H9 (cell line): ENCODE measurements around the gene NBEA. TPM values are rescaled to one million over a fixed set of nuclear protein-coding genes. Genes with fewer than 3 reads are reported as not detected.

Experiments
- DNase-seq: peaks from one replicate; pipeline ENCODE4 v3.0.0-alpha.2; 2017
- H2AFZ ChIP-seq: one replicate; pipeline ENCODE4 v1.6.1; 2013; ENCODE audit warnings: mild to moderate bottlenecking, low read length, control low read depth, moderate library complexity
- H2AK5ac ChIP-seq: 2 replicates; pipeline ENCODE4 v1.6.1; 2013; ENCODE audit warnings: low read length, control low read depth, mixed read lengths; ENCODE audit not compliant: insufficient read length
- H2BK120ac ChIP-seq: one replicate; pipeline ENCODE4 v1.6.1; 2013; ENCODE audit warnings: low read depth, mild to moderate bottlenecking, low read length, control low read depth, inconsistent platforms; ENCODE audit not compliant: poor library complexity, severe bottlenecking
- H2BK12ac ChIP-seq: 2 replicates; pipeline ENCODE4 v1.6.1; 2013; ENCODE audit warnings: low read length, control low read depth, mixed read lengths, low read depth; ENCODE audit not compliant: insufficient read length
- H2BK15ac ChIP-seq: 2 replicates; pipeline ENCODE4 v1.6.1; 2013; ENCODE audit warnings: low read depth, low read length, control low read depth
- H2BK20ac ChIP-seq: one replicate; pipeline ENCODE4 v1.6.1; 2013; ENCODE audit warnings: low read depth, mild to moderate bottlenecking, low read length, control low read depth, inconsistent platforms; ENCODE audit not compliant: poor library complexity, severe bottlenecking
- H2BK5ac ChIP-seq: 2 replicates; pipeline ENCODE4 v1.6.1; 2013; ENCODE audit warnings: low read length, control low read depth, mixed read lengths; ENCODE audit not compliant: insufficient read length
- H3K14ac ChIP-seq: 2 replicates; pipeline ENCODE4 v1.6.1; 2013; ENCODE audit warnings: low read length, control low read depth; ENCODE audit not compliant: insufficient read depth
- H3K18ac ChIP-seq: 2 replicates; pipeline ENCODE4 v1.6.1; 2013; ENCODE audit warnings: low read depth, mild to moderate bottlenecking, mixed read lengths, low read length, control low read depth; ENCODE audit not compliant: insufficient read length
- H3K23ac ChIP-seq: 2 replicates; pipeline ENCODE4 v1.6.1; 2013; ENCODE audit warnings: low read length, control low read depth, mixed read lengths, low read depth; ENCODE audit not compliant: insufficient read length
- H3K23me2 ChIP-seq: 2 replicates; pipeline ENCODE4 v1.6.1; 2013; ENCODE audit warnings: low read depth, mild to moderate bottlenecking, mixed read lengths, low read length, control low read depth; ENCODE audit not compliant: insufficient read length, poor library complexity, severe bottlenecking
- H3K27ac ChIP-seq: 2 replicates; pipeline ENCODE4 v1.5.1; 2013; ENCODE audit warnings: low read length, control low read depth, mixed read lengths, low read depth; ENCODE audit not compliant: insufficient read length
- H3K27me3 ChIP-seq: 2 replicates; pipeline ENCODE4 v1.6.1; 2013; ENCODE audit warnings: low read length, control low read depth, inconsistent platforms; ENCODE audit not compliant: insufficient read depth
- H3K4ac ChIP-seq: 2 replicates; pipeline ENCODE4 v1.6.1; 2013; ENCODE audit warnings: low read depth, mild to moderate bottlenecking, control low read depth, inconsistent platforms, low read length, moderate library complexity
- H3K4me1 ChIP-seq: 2 replicates; pipeline ENCODE4 v1.6.1; 2013; ENCODE audit warnings: low read length, control low read depth, inconsistent platforms; ENCODE audit not compliant: insufficient read depth
- H3K4me2 ChIP-seq: 2 replicates; pipeline ENCODE4 v1.6.1; 2013; ENCODE audit warnings: low read length, control low read depth, mixed read lengths; ENCODE audit not compliant: insufficient read length, insufficient read depth
- H3K56ac ChIP-seq: 2 replicates; pipeline ENCODE4 v1.6.1; 2013; ENCODE audit warnings: low read depth, mild to moderate bottlenecking, mixed read lengths, low read length, control low read depth; ENCODE audit not compliant: insufficient read length
- H3K79me1 ChIP-seq: 2 replicates; pipeline ENCODE4 v1.6.1; 2013; ENCODE audit warnings: low read depth, mild to moderate bottlenecking, moderate library complexity, low read length, control low read depth, inconsistent platforms; ENCODE audit not compliant: insufficient read depth, poor library complexity, severe bottlenecking
- H3K79me2 ChIP-seq: 2 replicates; pipeline ENCODE4 v1.6.1; 2013; ENCODE audit warnings: low read length, control low read depth, inconsistent platforms; ENCODE audit not compliant: insufficient read depth
- H3K9ac ChIP-seq: 2 replicates; pipeline ENCODE4 v1.6.1; 2013; ENCODE audit warnings: low read length, control low read depth, mixed read lengths; ENCODE audit not compliant: insufficient read length; ENCODE audit errors: extremely low read depth
- H3K9me3 ChIP-seq: one replicate; pipeline ENCODE4 v1.6.1; 2013; ENCODE audit warnings: low read depth, low read length, inconsistent platforms; ENCODE audit not compliant: control insufficient read depth
- H3T11ph ChIP-seq: one replicate; pipeline ENCODE4 v1.6.1; 2013; ENCODE audit warnings: mild to moderate bottlenecking, low read length, control low read depth, inconsistent platforms
- H4K20me1 ChIP-seq: one replicate; pipeline ENCODE4 v1.6.1; 2013; ENCODE audit not compliant: control insufficient read depth, insufficient read length, insufficient read depth
- H4K5ac ChIP-seq: 2 replicates; pipeline ENCODE4 v1.6.1; 2013; ENCODE audit warnings: low read depth, mild to moderate bottlenecking, mixed read lengths, low read length, control low read depth; ENCODE audit not compliant: insufficient read length
- H4K8ac ChIP-seq: replicated peaks from 2 replicates; pipeline ENCODE4 v1.6.1; 2013; ENCODE audit warnings: low read length, control low read depth, mixed read lengths, low read depth; ENCODE audit not compliant: insufficient read length
- H4K91ac ChIP-seq: 2 replicates; pipeline ENCODE4 v1.6.1; 2013; ENCODE audit warnings: low read depth, mild to moderate bottlenecking, moderate library complexity, mixed read lengths, low read length, control low read depth; ENCODE audit not compliant: insufficient read length
- H3K27ac Mint-ChIP-seq, 3 experiments: 2 replicates in 2 of 3; 3 replicates in 1 of 3; pipeline ENCODE4 v1.8.0; 2020 to 2021; ENCODE audit warnings: mixed read lengths in 3 of 3, mild to moderate bottlenecking in 1 of 3, moderate library complexity in 1 of 3
- H3K27me3 Mint-ChIP-seq: 2 replicates; pipeline ENCODE4 v1.8.0; 2021; ENCODE audit warnings: low read depth, mild to moderate bottlenecking, moderate library complexity, mixed read lengths
- H3K36me3 Mint-ChIP-seq, 3 experiments: 2 replicates in 2 of 3; 3 replicates in 1 of 3; pipeline ENCODE4 v1.8.0; 2020 to 2021; ENCODE audit warnings: low read depth in 3 of 3, mixed read lengths in 3 of 3; ENCODE audit not compliant: insufficient read depth in 1 of 3
- H3K4me1 Mint-ChIP-seq, 2 experiments: 2 replicates each; pipeline ENCODE4 v1.8.0; 2020; ENCODE audit warnings: mixed read lengths in 2 of 2
- H3K4me3 Mint-ChIP-seq, 2 experiments: 2 replicates in 1 of 2; 3 replicates in 1 of 2; pipeline ENCODE4 v1.8.0; 2020 to 2021; ENCODE audit warnings: mild to moderate bottlenecking in 2 of 2, mixed read lengths in 2 of 2, moderate library complexity in 1 of 2
- H3K9me3 Mint-ChIP-seq, 2 experiments: 2 replicates in 1 of 2; 3 replicates in 1 of 2; pipeline ENCODE4 v1.8.0; 2020; ENCODE audit warnings: mild to moderate bottlenecking in 2 of 2, mixed read lengths in 2 of 2, moderate library complexity in 1 of 2
- CTCF ChIP-seq: fragments of 200-600 bp; sonication (generic); conservative IDR thresholded peaks from 3 replicates; pipeline ENCODE4 v1.8.0; 2021; ENCODE audit warnings: antibody characterized with exemption, mild to moderate bottlenecking
- WGBS: extraction: QIAGEN DNeasy Blood & Tissue Kit; methylation state at CpG from one replicate; pipeline ENCODE4 v1.1.7; 2013; ENCODE audit warnings: missing lambda C conversion rate, low lambda C conversion rate, mixed read lengths; ENCODE audit not compliant: insufficient read length; ENCODE audit errors: extremely low coverage; 5-methylcytosine and 5-hydroxymethylcytosine counted together
- total RNA-seq: library from RNA; stranded (reverse); gene quantifications from 2 replicates; pipeline ENCODE4 v1.2.1, GENCODE V29; 2021

Gene NBEA
- total RNA-seq, 1 experiment from 2014 or later: 17.3 TPM

GRCh38 chr13:35213911-35214310, 271.8 kb downstream of the NBEA start:
- Histone ChIP-seq H3K4me2 (no peak overlapping the region), H2BK20ac (no peak overlapping the region), H2AFZ (no peak overlapping the region), H3K18ac (no peak overlapping the region), H3K27ac (no peak overlapping the region), H2BK12ac (no peak overlapping the region), H3K9ac (no peak overlapping the region), H4K5ac (no peak overlapping the region), H4K91ac (no peak overlapping the region), H3K4me1 (no peaks in the 10 kb centered on the region), H2BK5ac (no peak overlapping the region), H3K23me2 (no peaks in the 10 kb centered on the region), H3K79me1 (no peaks in the 10 kb centered on the region), H2BK15ac (no peak overlapping the region), H2BK120ac (no peak overlapping the region), H3K14ac (no peak overlapping the region), H3T11ph (no peak overlapping the region), H4K8ac (no peak overlapping the region), H4K20me1 (no peaks in the 10 kb centered on the region), H3K56ac (no peak overlapping the region), H3K27me3 (no peaks in the 10 kb centered on the region), H3K9me3 (no peaks in the 10 kb centered on the region), H3K23ac (no peak overlapping the region), H2AK5ac (no peak overlapping the region), H3K79me2 (no peaks in the 10 kb centered on the region), H3K4ac (no peak overlapping the region)
- TF ChIP-seq CTCF: no peak
- no peak for DNase-seq
- Mint-ChIP-seq H3K27me3 (no peaks in the 10 kb centered on the region), H3K4me3 (no peak overlapping the region), H3K9me3 (no peaks in the 10 kb centered on the region), H3K27ac (no peak overlapping the region), H3K36me3 (peaks cover 6 to 12% (median 7%) of the 10 kb centered on the region in 3 experiments; a peak in 5 of 7 replicates), H3K4me1 (no peaks in the 10 kb centered on the region)
- WGBS: no CpG with 5 or more reads among the region's 3 CpGs
